IMR-90 (cell line): ENCODE data around the gene ZNF217. TPM values are rescaled to one million over a fixed set of nuclear protein-coding genes. Genes with fewer than 3 reads are reported as not detected.

Source experiments
- ATAC-seq: fragments of 200-7000 bp; cut with Tn5 transposase; 2 replicates; pipeline ENCODE4 v1.9.1; 2020; ENCODE audit warnings: low read depth, mild to moderate bottlenecking, moderate library complexity
- BruUV-seq: library from RNA; stranded (reverse); fragments of 400-500 nt; replicated peaks from 2 replicates; lab custom pipeline; 2021; lab: Mats Ljungman, UMichigan
- CTCF ChIA-PET: fragments of 300-600 bp; formaldehyde crosslinking; extraction: SDS; loops from one replicate; lab custom pipeline; 2021; ENCODE audit warnings: antibody characterized with exemption; lab: Yijun Ruan, JAX
- POLR2A ChIA-PET: fragments of 300-600 bp; sonication (Branson Sonifier 250); formaldehyde crosslinking; loops from one replicate; lab custom pipeline; 2022; ENCODE audit warnings: antibody characterized with exemption; ENCODE audit not compliant: unreplicated experiment; lab: Charles Lee
- DNase-seq: peaks from one replicate; pipeline ENCODE4 v3.0.0; 2013
- H2AFZ ChIP-seq: replicated peaks from 2 replicates; pipeline ENCODE3; 2013; ENCODE audit warnings: low read length, mild to moderate bottlenecking; ENCODE audit not compliant: poor library complexity
- H2AK5ac ChIP-seq: 2 replicates; pipeline ENCODE4 v1.6.1; 2013; ENCODE audit warnings: low read depth, low read length, inconsistent platforms
- H2AK9ac ChIP-seq: replicated peaks from 2 replicates; pipeline ENCODE3; 2013; ENCODE audit warnings: mild to moderate bottlenecking, low read depth, low read length, moderate library complexity; ENCODE audit not compliant: poor library complexity
- H2BK120ac ChIP-seq: 2 replicates; pipeline ENCODE4 v1.6.1; 2013; ENCODE audit warnings: low read depth, low read length, inconsistent platforms
- H2BK15ac ChIP-seq: 3 replicates; pipeline ENCODE4 v1.6.1; 2013; ENCODE audit warnings: low read depth, low read length, inconsistent platforms
- H2BK20ac ChIP-seq: 2 replicates; pipeline ENCODE4 v1.6.1; 2013; ENCODE audit warnings: low read depth, mild to moderate bottlenecking, inconsistent platforms, low read length, moderate library complexity
- H2BK5ac ChIP-seq: 2 replicates; pipeline ENCODE4 v1.6.1; 2013; ENCODE audit warnings: mild to moderate bottlenecking, low read depth, low read length, inconsistent platforms; ENCODE audit not compliant: poor library complexity, severe bottlenecking
- H3K14ac ChIP-seq: replicated peaks from 2 replicates; pipeline ENCODE4 v1.6.1; 2013; ENCODE audit warnings: low read depth, low read length, inconsistent platforms
- H3K18ac ChIP-seq: 2 replicates; pipeline ENCODE4 v1.6.1; 2013; ENCODE audit warnings: low read depth, low read length, control low read depth
- H3K23ac ChIP-seq: 2 replicates; pipeline ENCODE4 v1.6.1; 2013; ENCODE audit warnings: low read depth, low read length, inconsistent platforms
- H3K27ac ChIP-seq: 2 replicates; pipeline ENCODE4 v1.5.1; 2013; ENCODE audit warnings: mild to moderate bottlenecking, control low read depth, low read length; ENCODE audit not compliant: insufficient read depth
- H3K27me3 ChIP-seq: 2 replicates; pipeline ENCODE4 v1.6.1; 2013; ENCODE audit warnings: low read length; ENCODE audit not compliant: control insufficient read depth, insufficient read depth
- H3K36me3 ChIP-seq: 2 replicates; pipeline ENCODE4 v1.6.1; 2013; ENCODE audit warnings: low read length, mixed read lengths; ENCODE audit not compliant: control insufficient read depth, insufficient read depth
- H3K4ac ChIP-seq: 2 replicates; pipeline ENCODE4 v1.6.1; 2013; ENCODE audit warnings: low read depth, low read length, inconsistent platforms
- H3K4me1 ChIP-seq: 2 replicates; pipeline ENCODE4 v1.6.1; 2013; ENCODE audit warnings: low read length, mixed read lengths; ENCODE audit not compliant: control insufficient read depth, insufficient read depth
- H3K4me2 ChIP-seq: 2 replicates; pipeline ENCODE4 v1.6.1; 2013; ENCODE audit warnings: low read depth, mild to moderate bottlenecking, control low read depth, low read length, moderate library complexity
- H3K4me3 ChIP-seq: 2 replicates; pipeline ENCODE4 v1.5.1; 2013; ENCODE audit warnings: low read depth, mild to moderate bottlenecking, control low read depth, low read length, moderate library complexity; ENCODE audit not compliant: insufficient read depth
- H3K56ac ChIP-seq: 2 replicates; pipeline ENCODE4 v1.6.1; 2013; ENCODE audit warnings: low read length, inconsistent platforms; ENCODE audit not compliant: insufficient read depth; ENCODE audit errors: extremely low read depth
- H3K79me1 ChIP-seq, 2 experiments: 2 replicates each; pipeline ENCODE4 v1.6.1; 2013; ENCODE audit warnings: low read length in 2 of 2, inconsistent platforms in 1 of 2, low read depth in 1 of 2
- H3K9ac ChIP-seq: 2 replicates; pipeline ENCODE4 v1.6.1; 2013; ENCODE audit warnings: low read depth, low read length, control low read depth
- H3K9me1 ChIP-seq: 2 replicates; pipeline ENCODE4 v1.6.1; 2013; ENCODE audit warnings: low read length, inconsistent platforms; ENCODE audit not compliant: insufficient read depth
- H3K9me3 ChIP-seq: 2 replicates; pipeline ENCODE4 v1.6.1; 2013; ENCODE audit warnings: low read length; ENCODE audit not compliant: control insufficient read depth, insufficient read depth
- H4K20me1 ChIP-seq: 2 replicates; pipeline ENCODE4 v1.6.1; 2013; ENCODE audit warnings: low read length, inconsistent platforms; ENCODE audit not compliant: insufficient read depth
- H4K5ac ChIP-seq: 2 replicates; pipeline ENCODE4 v1.6.1; 2013; ENCODE audit warnings: mild to moderate bottlenecking, low read depth, low read length, control low read depth
- H4K8ac ChIP-seq, 2 experiments: 2 replicates each; pipeline ENCODE4 v1.6.1; 2013; ENCODE audit warnings: low read depth in 2 of 2, low read length in 2 of 2, control low read depth in 1 of 2, inconsistent platforms in 1 of 2
- H4K91ac ChIP-seq: 2 replicates; pipeline ENCODE4 v1.6.1; 2013; ENCODE audit warnings: low read depth, low read length, inconsistent platforms; ENCODE audit not compliant: insufficient read depth
- CEBPB ChIP-seq: IDR thresholded peaks from 2 replicates; pipeline ENCODE4 v1.6.1; 2012; ENCODE audit warnings: low read depth, low read length, improper control_type of control experiment
- MAFK ChIP-seq: IDR thresholded peaks from 2 replicates; pipeline ENCODE4 v1.6.1; 2012; ENCODE audit warnings: low read depth, low read length, improper control_type of control experiment
- NFE2L2 ChIP-seq: fragments of 150-350 bp; IDR thresholded peaks from 2 replicates; pipeline ENCODE4 v1.6.1; 2016; ENCODE audit warnings: low read depth, mild to moderate bottlenecking, low read length
- RCOR1 ChIP-seq: IDR thresholded peaks from 2 replicates; pipeline ENCODE4 v1.6.1; 2012; ENCODE audit warnings: mild to moderate bottlenecking, low read length, improper control_type of control experiment; ENCODE audit not compliant: insufficient replicate concordance
- WGBS, 2 experiments: methylation state at CpG; one replicate each; pipeline versions ENCODE4 v1.1.5 to v1.1.7; 2013; ENCODE audit warnings: missing lambda C conversion rate in 2 of 2; ENCODE audit not compliant: insufficient read length in 1 of 2; ENCODE audit errors: extremely low coverage in 2 of 2; 5-methylcytosine and 5-hydroxymethylcytosine counted together
- dilution Hi-C: fragments of 300-500 bp; cut with HindIII; formaldehyde crosslinking; loops from one replicate; pipeline ENCODE4 v1.14.3; 2018; ENCODE audit warnings: low sequenced_read_pairs; ENCODE audit not compliant: unreplicated experiment
- in situ Hi-C: fragments of 300-500 bp; cut with MboI; formaldehyde crosslinking; loops from 3 replicates; pipeline ENCODE4 v1.14.3; 2019; ENCODE audit warnings: low sequenced_read_pairs, inconsistent platforms, mixed read lengths
- intact Hi-C: fragments of 100-400 bp; cut with micrococcal nuclease; formaldehyde crosslinking; loops from 2 replicates; pipeline ENCODE4 v1.10.0; 2022
- polyA plus RNA-seq, 3 experiments: library from polyadenylated mRNA; depleted of rRNA; stranded (reverse); fragments of >200 nt; gene quantifications; 2 replicates each; pipeline ENCODE4 v1.2.3, GENCODE V29; 2012; ENCODE audit warnings: low replicate concordance in 1 of 3
- total RNA-seq: library from RNA; depleted of rRNA; stranded (reverse); fragments of >200 nt; gene quantifications from 2 replicates; pipeline ENCODE4 v1.2.3, GENCODE V29; 2012
- TF ChIP-seq, protein P1 (sequence below): fragments of 150-350 bp; IDR thresholded peaks from 2 replicates; pipeline ENCODE4 v1.6.1; 2017; ENCODE audit warnings: mild to moderate bottlenecking, antibody characterized with exemption, low read length, low read depth

ZNF217 gene
- total and polyA plus RNA-seq, 2 of the 4 experiments (the other 2 are of a cell fraction), result 9.1 to 27.8 TPM

DNA sequence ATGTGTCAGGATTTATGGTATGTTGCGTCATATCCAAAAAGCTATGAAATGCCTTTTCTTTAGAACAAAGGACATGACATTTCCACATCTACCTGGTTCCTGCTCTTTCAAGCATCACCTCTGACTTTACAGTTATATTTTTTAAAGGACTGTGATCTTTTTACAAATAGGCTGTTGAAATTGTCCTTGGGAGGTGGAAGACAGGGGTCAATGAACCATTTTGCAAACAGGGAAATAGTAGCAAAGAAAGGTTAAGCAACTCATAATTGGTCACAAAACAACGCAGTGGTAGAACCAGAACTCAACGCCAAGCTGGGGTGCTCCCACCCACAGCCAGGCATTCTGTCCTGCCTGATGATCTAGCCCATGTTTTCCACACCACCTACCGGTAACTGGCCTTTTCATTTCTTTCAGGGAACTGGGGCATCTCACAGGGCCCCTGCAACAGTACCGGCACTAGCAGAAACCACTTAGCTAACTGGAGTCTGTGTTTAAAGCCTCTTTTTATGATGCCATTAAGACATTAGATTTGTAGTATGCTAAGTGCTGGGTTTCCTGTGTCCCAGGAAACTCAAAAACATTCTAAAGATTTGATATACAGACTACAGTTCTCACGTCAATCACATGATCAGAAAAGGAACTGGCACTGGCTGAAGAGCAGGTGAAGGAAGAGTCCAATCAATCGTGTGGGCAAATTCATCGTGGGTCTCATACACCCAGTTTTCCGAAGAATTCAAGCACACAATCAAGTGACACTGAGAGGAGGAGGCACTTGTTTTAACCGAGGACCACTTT is 13.9 kb downstream of the ZNF217 start:
- Histone ChIP-seq H2BK20ac (peak overlapping the region; percentile 82), H3K9ac (peak overlapping the region; percentile 49), H3K79me1 (peaks cover 4 to 37% of the 10 kb centered on the region in 2 experiments; a peak in 3 of 4 replicates), H4K5ac (peak overlapping the region; percentile 38; the same call in 1 of the 2 replicates), H3K4ac (peak overlapping the region; percentile 87), H3K4me2 (peak overlapping the region; percentile 72), H3K27ac (peak overlapping the region; percentile 76), H3K27me3 (no peaks in the 10 kb centered on the region), H2AK9ac (peak overlapping the region; percentile 51), H3K9me3 (no peaks in the 10 kb centered on the region), H3K14ac (peak overlapping the region; percentile 58), H3K4me1 (peaks cover 18% of the 10 kb centered on the region), H4K91ac (peak overlapping the region; percentile 64), H3K36me3 (peaks cover 52% of the 10 kb centered on the region), H2AFZ (no peak overlapping the region), H2BK15ac (peak overlapping the region; percentile 64; the same call in 2 of the 3 replicates), H3K23ac (peak overlapping the region; percentile 93), H3K9me1 (peaks cover 15% of the 10 kb centered on the region), H3K18ac (peak overlapping the region; percentile 61), H4K8ac (peak overlapping the region; percentile 10 to 44; a peak in 3 of 4 replicates), H4K20me1 (peaks cover 65% of the 10 kb centered on the region), H3K56ac (peak overlapping the region; percentile 30), H2BK120ac (peak overlapping the region; percentile 71), H2BK5ac (peak overlapping the region; percentile 58), H2AK5ac (peak overlapping the region; percentile 71), H3K4me3 (no peak overlapping the region)
- POLR2A ChIA-PET, result no interaction called here
- ATAC-seq, result no peak; the same call in 1 of the 2 replicates
- dilution Hi-C loops (no loop called here), in situ Hi-C loops (loop anchor here (5.0 to 10.0 kb wide), 3 partner anchors 175 to 625 kb away; partner anchors contain the start of gene PFDN4), intact Hi-C loops (loop anchor here (1.0 to 10.0 kb wide), 5 partner anchors 249 to 618 kb away; no protein-coding TSS in a partner anchor)
- CTCF ChIA-PET, result interaction anchor here (0.6 to 2.1 kb wide), 5 partner anchors 332 to 577 kb away, joined by 3 to 14 read pairs (median 3); no protein-coding TSS in a partner anchor
- TF ChIP-seq NFE2L2 (no peak), RCOR1 (no peak), CEBPB (peak; percentile 98), MAFK (no peak)
- TF ChIP-seq, protein P1, sequence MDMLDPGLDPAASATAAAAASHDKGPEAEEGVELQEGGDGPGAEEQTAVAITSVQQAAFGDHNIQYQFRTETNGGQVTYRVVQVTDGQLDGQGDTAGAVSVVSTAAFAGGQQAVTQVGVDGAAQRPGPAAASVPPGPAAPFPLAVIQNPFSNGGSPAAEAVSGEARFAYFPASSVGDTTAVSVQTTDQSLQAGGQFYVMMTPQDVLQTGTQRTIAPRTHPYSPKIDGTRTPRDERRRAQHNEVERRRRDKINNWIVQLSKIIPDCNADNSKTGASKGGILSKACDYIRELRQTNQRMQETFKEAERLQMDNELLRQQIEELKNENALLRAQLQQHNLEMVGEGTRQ, result no peak
- no TSS peak for BruUV-seq
- WGBS, 2 experiments, result 70% methylated on average over 6 of the region's 10 CpGs; no CpG with 5 or more reads in 1 of the 2 experiments
- DNase-seq, result peak; percentile 60
